Tibial artery (tissue), 4 donors: ENCODE data around the gene UNC5CL.
A peak's percentile ranks its signal among the peaks of the same experiment; 100 is the strongest.

Experiments
- DNase-seq, 2 donors: peaks; one replicate each; pipeline ENCODE4 v3.0.0-alpha.2; 2019
- H3K27ac ChIP-seq, 2 donors: fragments of 200-600 bp; sonication (generic) in 1 of 2; 1 replicate in 1 of 2; 2 replicates in 1 of 2; pipeline ENCODE4 v1.5.1; 2018 to 2019; ENCODE audit warnings: mild to moderate bottlenecking in 1 of 2
- H3K27me3 ChIP-seq, 2 donors: fragments of 200-600 bp; sonication (generic) in 1 of 2; one replicate each; pipeline versions ENCODE4 v1.5.1 to v1.6.0; 2016 to 2019
- H3K36me3 ChIP-seq, 3 donors: fragments of 200-600 bp; sonication (generic) in 2 of 3; one replicate each; pipeline ENCODE4 v1.5.1; 2016 to 2019; ENCODE audit warnings: mild to moderate bottlenecking in 2 of 3
- H3K4me1 ChIP-seq, 4 donors: fragments of 200-600 bp; sonication (generic) in 2 of 4; 1 replicate in 3 of 4; 2 replicates in 1 of 4; pipeline ENCODE4 v1.5.1; 2016 to 2019
- H3K4me3 ChIP-seq, 2 donors: fragments of 200-600 bp; sonication (generic) in 1 of 2; 1 replicate in 1 of 2; 2 replicates in 1 of 2; pipeline ENCODE4 v1.5.1; 2018 to 2019; ENCODE audit warnings: mild to moderate bottlenecking in 2 of 2
- H3K9me3 ChIP-seq, 3 donors: fragments of 200-600 bp; sonication (generic) in 1 of 3; one replicate each; pipeline ENCODE4 v1.5.1; 2016 to 2019
- CTCF ChIP-seq, 2 experiments: fragments of 200-600 bp in 1 of 2; fragments of 450-650 bp in 1 of 2; IDR thresholded peaks; one replicate each; pipeline ENCODE4 v1.5.1; 2017 to 2019; ENCODE audit warnings: antibody characterized with exemption in 2 of 2, mild to moderate bottlenecking in 1 of 2, moderate library complexity in 1 of 2
- intact Hi-C: fragments of 100-400 bp; cut with DNase I; formaldehyde crosslinking; loops from one replicate; pipeline ENCODE4 v1.15.0; 2023; ENCODE audit warnings: low total_unique reads

Gene UNC5CL

GRCh38 chr6:41027799-41028560, 11.0 kb downstream of the UNC5CL start:
- Histone ChIP-seq H3K4me3 (peak overlapping the region; percentile 49 to 59), H3K27ac (peak overlapping the region; percentile 61 to 65), H3K27me3 (no peaks in the 10 kb centered on the region), H3K9me3 (no peaks in the 10 kb centered on the region), H3K36me3 (no peaks in the 10 kb centered on the region), H3K4me1 (peaks cover 0 to 16% (median 13%) of the 10 kb centered on the region in 4 donors)
- TF ChIP-seq CTCF (IDR thresholded peaks at IDR 0.05): peak; percentile 98 to 99
- intact Hi-C loops: loop anchor here (5.0 kb wide), 1 partner anchor 39 kb away; no protein-coding TSS in a partner anchor
- DNase-seq: peak; percentile 82 to 88

- Histone ChIP-seq H3K27ac (peak overlapping the region in 1 of 2 donors; percentile 65), H3K4me1 (peaks cover 0 to 16% (median 13%) of the 10 kb centered on the region in 4 donors), H3K27me3 (no peaks in the 10 kb centered on the region), H3K36me3 (no peaks in the 10 kb centered on the region), H3K4me3 (peak overlapping the region; percentile 49 to 59), H3K9me3 (no peaks in the 10 kb centered on the region)
- intact Hi-C loops: loop anchor here (5.0 kb wide), 1 partner anchor 40 kb away; no protein-coding TSS in a partner anchor
- DNase-seq: no peak
- no peak for TF ChIP-seq CTCF (IDR thresholded peaks at IDR 0.05)
Observed at GRCh38 chr6:41027241-41027640, 11.8 kb downstream of the UNC5CL start.

GRCh38 chr6:41025966-41026530, 13.0 kb downstream of the UNC5CL start:
- Histone ChIP-seq H3K27me3 (no peaks in the 10 kb centered on the region), H3K36me3 (no peaks in the 10 kb centered on the region), H3K4me3 (no peak overlapping the region), H3K27ac (no peak overlapping the region), H3K4me1 (peaks cover 0 to 25% (median 13%) of the 10 kb centered on the region in 4 donors), H3K9me3 (no peaks in the 10 kb centered on the region)
- TF ChIP-seq CTCF (IDR thresholded peaks at IDR 0.05): no peak
- intact Hi-C loops: loop anchor here (5.0 kb wide), 1 partner anchor 41 kb away; no protein-coding TSS in a partner anchor
- no peak for DNase-seq

- Histone ChIP-seq H3K9me3 (peaks cover 0 to 3% (median 1%) of the 10 kb centered on the region in 3 donors), H3K27me3 (no peaks in the 10 kb centered on the region), H3K27ac (no peak overlapping the region), H3K36me3 (no peaks in the 10 kb centered on the region), H3K4me1 (peaks cover 0 to 16% (median 7%) of the 10 kb centered on the region in 4 donors), H3K4me3 (no peak overlapping the region)
- no peak for TF ChIP-seq CTCF (IDR thresholded peaks at IDR 0.05)
- DNase-seq: no peak
- intact Hi-C loops: no loop called here
Observed at GRCh38 chr6:41023114-41023513, 15.9 kb downstream of the UNC5CL start.

- Histone ChIP-seq H3K27me3 (no peaks in the 10 kb centered on the region), H3K27ac (no peak overlapping the region), H3K36me3 (no peaks in the 10 kb centered on the region), H3K4me1 (peaks cover 0 to 11% (median 1%) of the 10 kb centered on the region in 4 donors), H3K4me3 (no peak overlapping the region), H3K9me3 (peaks cover 0 to 4% (median 3%) of the 10 kb centered on the region in 3 donors)
- intact Hi-C loops: no loop called here
- no peak for DNase-seq
- no peak for TF ChIP-seq CTCF (IDR thresholded peaks at IDR 0.05)
Observed at GRCh38 chr6:41022294-41022693, 16.7 kb downstream of the UNC5CL start.
